CD14-positive monocyte (primary cell): ENCODE measurements around the gene ERCC2. TPM values are rescaled to one million over a fixed set of nuclear protein-coding genes. Genes with fewer than 3 reads are reported as not detected.
A peak's percentile ranks its signal among the peaks of the same experiment; 100 is the strongest.

Experiments
- DNase-seq, 3 donors: peaks; one replicate each; pipeline ENCODE4 v3.0.0-alpha.2; 2011 to 2022
- H2AFZ ChIP-seq: 2 replicates; pipeline ENCODE4 v1.6.0; 2012; ENCODE audit warnings: mild to moderate bottlenecking, low read depth, low read length, inconsistent platforms; ENCODE audit not compliant: insufficient read depth, poor library complexity, severe bottlenecking
- H3K27ac ChIP-seq, 2 donors: 1 replicate in 1 of 2; 2 replicates in 1 of 2; pipeline ENCODE4 v1.5.1; 2012 to 2013; ENCODE audit warnings: low read length in 2 of 2, control low read depth in 1 of 2, inconsistent platforms in 1 of 2, low read depth in 1 of 2, mild to moderate bottlenecking in 1 of 2
- H3K27me3 ChIP-seq, 2 donors: one replicate each; pipeline versions ENCODE4 v1.6.0 to v1.6.1; 2011 to 2013; ENCODE audit warnings: low read length in 2 of 2; ENCODE audit not compliant: control insufficient read depth in 2 of 2, insufficient read depth in 2 of 2
- H3K36me3 ChIP-seq, 2 donors: replicated peaks in 1 of 2; 1 replicate in 1 of 2; 2 replicates in 1 of 2; pipeline versions ENCODE4 v1.5.1 to v1.6.1; 2012 to 2013; ENCODE audit warnings: low read length in 2 of 2, control low read depth in 1 of 2, inconsistent platforms in 1 of 2, mild to moderate bottlenecking in 1 of 2; ENCODE audit not compliant: insufficient read depth in 2 of 2, control insufficient read depth in 1 of 2
- H3K4me1 ChIP-seq, 2 donors: 1 replicate in 1 of 2; 2 replicates in 1 of 2; pipeline versions ENCODE4 v1.5.1 to v1.6.1; 2012 to 2013; ENCODE audit warnings: low read length in 2 of 2, control low read depth in 1 of 2, inconsistent platforms in 1 of 2, mild to moderate bottlenecking in 1 of 2, moderate library complexity in 1 of 2; ENCODE audit not compliant: insufficient read depth in 2 of 2, control insufficient read depth in 1 of 2
- H3K4me2 ChIP-seq: replicated peaks from 2 replicates; pipeline ENCODE3; 2012; ENCODE audit warnings: low read length, moderate library complexity, mild to moderate bottlenecking; ENCODE audit not compliant: poor library complexity, severe bottlenecking; ENCODE audit errors: extremely low read depth
- H3K4me3 ChIP-seq, 3 experiments: fragments of 200-600 bp in 1 of 3; sonication (generic) in 1 of 3; replicated peaks in 1 of 3; 1 replicate in 2 of 3; 2 replicates in 1 of 3; pipeline ENCODE4 v1.5.1; 2011 to 2013; ENCODE audit warnings: low read length in 3 of 3, mild to moderate bottlenecking in 3 of 3, control low read depth in 2 of 3, low read depth in 2 of 3, inconsistent platforms in 1 of 3, moderate library complexity in 1 of 3
- H3K79me2 ChIP-seq: 2 replicates; pipeline ENCODE4 v1.6.0; 2012; ENCODE audit warnings: mild to moderate bottlenecking, control low read depth, inconsistent platforms, low read length, moderate library complexity; ENCODE audit not compliant: insufficient read depth
- H3K9ac ChIP-seq: 2 replicates; pipeline ENCODE4 v1.6.0; 2017; ENCODE audit warnings: low read length, mild to moderate bottlenecking; ENCODE audit not compliant: insufficient read depth, poor library complexity, severe bottlenecking
- H3K9me3 ChIP-seq, 2 donors: replicated peaks in 1 of 2; 1 replicate in 1 of 2; 2 replicates in 1 of 2; pipeline versions ENCODE4 v1.5.1 to v1.6.1; 2012 to 2013; ENCODE audit warnings: low read length in 2 of 2, control low read depth in 1 of 2; ENCODE audit not compliant: control insufficient read depth in 1 of 2, insufficient read depth in 1 of 2
- H4K20me1 ChIP-seq: 2 replicates; pipeline ENCODE4 v1.6.0; 2012; ENCODE audit warnings: mild to moderate bottlenecking, low read length, control low read depth, moderate library complexity; ENCODE audit not compliant: insufficient read depth
- H3K27ac Mint-ChIP-seq, 7 donors: one replicate each; pipeline ENCODE4 v1.8.0; 2020; ENCODE audit warnings: mild to moderate bottlenecking in 7 of 7, mixed read lengths in 7 of 7, moderate library complexity in 6 of 7, inconsistent platforms in 2 of 7
- H3K27me3 Mint-ChIP-seq, 3 donors: one replicate each; pipeline ENCODE4 v1.8.0; 2021 to 2022; ENCODE audit warnings: low read depth in 3 of 3, mild to moderate bottlenecking in 3 of 3, mixed read lengths in 3 of 3, moderate library complexity in 3 of 3, inconsistent platforms in 1 of 3
- H3K36me3 Mint-ChIP-seq, 2 donors: one replicate each; pipeline ENCODE4 v1.8.0; 2020; ENCODE audit warnings: mixed read lengths in 2 of 2, inconsistent platforms in 1 of 2, mild to moderate bottlenecking in 1 of 2
- H3K4me1 Mint-ChIP-seq: one replicate; pipeline ENCODE4 v1.8.0; 2020; ENCODE audit warnings: mild to moderate bottlenecking, mixed read lengths
- H3K4me3 Mint-ChIP-seq, 2 donors: one replicate each; pipeline ENCODE4 v1.8.0; 2020; ENCODE audit warnings: mild to moderate bottlenecking in 2 of 2, mixed read lengths in 2 of 2, moderate library complexity in 1 of 2
- H3K9me3 Mint-ChIP-seq, 7 donors: one replicate each; pipeline ENCODE4 v1.8.0; 2020 to 2022; ENCODE audit warnings: mixed read lengths in 7 of 7, mild to moderate bottlenecking in 6 of 7, moderate library complexity in 6 of 7, inconsistent platforms in 2 of 7
- WGBS: methylation state at CpG from one replicate; pipeline ENCODE4 v1.1.5; 2013; ENCODE audit warnings: missing lambda C conversion rate; ENCODE audit not compliant: insufficient coverage; 5-methylcytosine and 5-hydroxymethylcytosine counted together
- intact Hi-C, 2 donors: fragments of 100-400 bp; cut with micrococcal nuclease; formaldehyde crosslinking; loops; one replicate each; pipeline versions ENCODE4 v1.15.0 to v1.15.1; 2023
- polyA plus RNA-seq, 3 donors: library from polyadenylated mRNA; depleted of rRNA in 1 of 3; unstranded in 2 of 3; stranded (reverse) in 1 of 3; fragments of 300-500 nt in 2 of 3; fragments of >200 nt in 1 of 3; fragmentation: Illumina TruSeq in 2 of 3; gene quantifications; 1 replicate in 2 of 3; 2 replicates in 1 of 3; pipeline ENCODE4 v1.2.3, GENCODE V29; 2012 to 2021
- TF ChIP-seq, protein P1 (sequence below): fragments of 200-600 bp; IDR thresholded peaks from one replicate; pipeline ENCODE4 v1.8.0; 2022; ENCODE audit warnings: antibody characterized with exemption, mild to moderate bottlenecking

ERCC2 gene
- polyA plus RNA-seq, 3 donors = 4.0 to 20.0 (median 4.4) TPM

DNA sequence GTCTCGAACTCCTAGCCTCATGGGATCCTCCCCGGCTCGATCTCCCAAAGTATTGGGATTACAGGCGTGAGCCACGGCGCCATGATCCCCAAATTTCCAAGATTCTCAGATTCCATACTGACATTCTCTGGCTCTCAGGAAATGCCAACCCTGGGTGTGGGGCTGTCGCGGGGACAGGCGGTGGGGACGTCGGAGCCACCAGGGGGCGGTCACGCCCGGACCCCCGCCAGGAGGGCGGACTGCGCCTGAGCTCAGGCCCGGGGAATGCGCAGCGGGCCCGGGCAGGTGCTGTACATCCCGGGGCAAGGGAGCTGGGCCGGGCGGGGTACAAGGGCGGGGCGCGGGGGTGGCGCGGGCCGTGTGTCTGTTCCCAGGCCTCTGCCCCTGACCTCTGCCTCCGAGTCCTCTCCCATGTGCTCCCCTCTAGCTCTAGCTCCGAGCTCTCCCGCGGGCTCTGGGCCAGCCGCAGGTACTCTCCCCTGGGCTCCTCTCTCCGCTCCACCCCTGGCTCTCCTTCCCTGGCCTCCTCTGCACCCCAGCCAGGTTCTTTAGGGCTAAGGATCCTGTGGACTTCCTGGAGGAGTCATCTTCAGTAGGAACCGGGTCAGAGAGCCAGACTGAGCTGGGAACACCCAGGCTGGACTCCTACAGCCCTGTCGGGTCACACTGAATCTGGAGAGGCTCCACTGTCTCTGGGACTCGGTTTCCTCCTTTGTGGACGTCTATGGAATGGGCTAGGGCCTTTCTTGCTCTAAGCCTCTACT, 32.1 kb upstream of the ERCC2 start:
- H3K4me3 ChIP-seq = no peak overlapping the region
- TF ChIP-seq, protein P1, sequence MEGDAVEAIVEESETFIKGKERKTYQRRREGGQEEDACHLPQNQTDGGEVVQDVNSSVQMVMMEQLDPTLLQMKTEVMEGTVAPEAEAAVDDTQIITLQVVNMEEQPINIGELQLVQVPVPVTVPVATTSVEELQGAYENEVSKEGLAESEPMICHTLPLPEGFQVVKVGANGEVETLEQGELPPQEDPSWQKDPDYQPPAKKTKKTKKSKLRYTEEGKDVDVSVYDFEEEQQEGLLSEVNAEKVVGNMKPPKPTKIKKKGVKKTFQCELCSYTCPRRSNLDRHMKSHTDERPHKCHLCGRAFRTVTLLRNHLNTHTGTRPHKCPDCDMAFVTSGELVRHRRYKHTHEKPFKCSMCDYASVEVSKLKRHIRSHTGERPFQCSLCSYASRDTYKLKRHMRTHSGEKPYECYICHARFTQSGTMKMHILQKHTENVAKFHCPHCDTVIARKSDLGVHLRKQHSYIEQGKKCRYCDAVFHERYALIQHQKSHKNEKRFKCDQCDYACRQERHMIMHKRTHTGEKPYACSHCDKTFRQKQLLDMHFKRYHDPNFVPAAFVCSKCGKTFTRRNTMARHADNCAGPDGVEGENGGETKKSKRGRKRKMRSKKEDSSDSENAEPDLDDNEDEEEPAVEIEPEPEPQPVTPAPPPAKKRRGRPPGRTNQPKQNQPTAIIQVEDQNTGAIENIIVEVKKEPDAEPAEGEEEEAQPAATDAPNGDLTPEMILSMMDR = peak; percentile 66
- H3K4me2 ChIP-seq = no peak overlapping the region
- Mint-ChIP-seq H3K27me3 (peaks cover 49 to 67% (median 59%) of the 10 kb centered on the region in 3 donors), H3K36me3 (peaks cover 0 to 6% of the 10 kb centered on the region in 2 donors), H3K4me3 (peak overlapping the region; percentile 4 to 95), H3K27ac (no peak overlapping the region), H3K9me3 (peaks cover 0 to 20% (median 6%) of the 10 kb centered on the region in 7 donors), H3K4me1 (peaks cover 41% of the 10 kb centered on the region)
- no peak overlapping the region for H3K9ac ChIP-seq
- H3K4me1 ChIP-seq = peaks cover 45 to 56% of the 10 kb centered on the region in 2 donors
- H3K27ac ChIP-seq = no peak overlapping the region
- H3K27me3 ChIP-seq = peaks cover 31 to 48% of the 10 kb centered on the region in 2 donors
- H2AFZ ChIP-seq = no peak overlapping the region
- H3K36me3 ChIP-seq = no peaks in the 10 kb centered on the region
- intact Hi-C loops = loop anchor here in 1 of 2 donors (10.0 kb wide), 1 partner anchor 232 kb away; the partner anchor contains the start of gene EML2
- H3K9me3 ChIP-seq = peaks cover 4 to 14% of the 10 kb centered on the region in 2 donors
- DNase-seq = peak in 2 of 3 donors; percentile 23 to 50
- WGBS = 17% methylated on average over 38 of the region's 40 CpGs
- H4K20me1 ChIP-seq = peaks cover 7% of the 10 kb centered on the region
- no peaks in the 10 kb centered on the region for H3K79me2 ChIP-seq

- no peak overlapping the region for H2AFZ ChIP-seq
- H3K27me3 Mint-ChIP-seq = peaks cover 56 to 74% (median 65%) of the 10 kb centered on the region in 3 donors
- DNase-seq = no peak
- H3K27me3 ChIP-seq = peaks cover 34 to 54% of the 10 kb centered on the region in 2 donors
- intact Hi-C loops = loop anchor here in 1 of 2 donors (10.0 kb wide), 1 partner anchor 233 kb away; the partner anchor contains the start of gene EML2
- H4K20me1 ChIP-seq = peaks cover 3% of the 10 kb centered on the region
- peak overlapping the region in 1 of 2 donors; percentile 43 for H3K4me3 Mint-ChIP-seq
- H3K9me3 ChIP-seq = peaks cover 4 to 14% of the 10 kb centered on the region in 2 donors
- peaks cover 0 to 23% (median 6%) of the 10 kb centered on the region in 7 donors for H3K9me3 Mint-ChIP-seq
- TF ChIP-seq, protein P1 = no peak
- peaks cover 0 to 6% of the 10 kb centered on the region in 2 donors for H3K36me3 Mint-ChIP-seq
- no peak overlapping the region for H3K27ac Mint-ChIP-seq
- no peak overlapping the region for H3K9ac ChIP-seq
- no peaks in the 10 kb centered on the region for H3K36me3 ChIP-seq
- no peak overlapping the region for H3K27ac ChIP-seq
- H3K4me1 ChIP-seq = peaks cover 39 to 50% of the 10 kb centered on the region in 2 donors
- peaks cover 37% of the 10 kb centered on the region for H3K4me1 Mint-ChIP-seq
- no peak overlapping the region for H3K4me2 ChIP-seq
- no peaks in the 10 kb centered on the region for H3K79me2 ChIP-seq
- 100% methylated on average over 2 of the region's 6 CpGs for WGBS
- H3K4me3 ChIP-seq = no peak overlapping the region
Observed at GRCh38 chr19:45401815-45402214, 31.4 kb upstream of the ERCC2 start.
